ENCODE measurements around the gene POLR3E.
"Not testable (repeated sequence)": the region's sequence is repeated elsewhere in the genome, so short reads cannot be mapped to it uniquely, and the experiment has no call there.

The POLR3E gene

DNA sequence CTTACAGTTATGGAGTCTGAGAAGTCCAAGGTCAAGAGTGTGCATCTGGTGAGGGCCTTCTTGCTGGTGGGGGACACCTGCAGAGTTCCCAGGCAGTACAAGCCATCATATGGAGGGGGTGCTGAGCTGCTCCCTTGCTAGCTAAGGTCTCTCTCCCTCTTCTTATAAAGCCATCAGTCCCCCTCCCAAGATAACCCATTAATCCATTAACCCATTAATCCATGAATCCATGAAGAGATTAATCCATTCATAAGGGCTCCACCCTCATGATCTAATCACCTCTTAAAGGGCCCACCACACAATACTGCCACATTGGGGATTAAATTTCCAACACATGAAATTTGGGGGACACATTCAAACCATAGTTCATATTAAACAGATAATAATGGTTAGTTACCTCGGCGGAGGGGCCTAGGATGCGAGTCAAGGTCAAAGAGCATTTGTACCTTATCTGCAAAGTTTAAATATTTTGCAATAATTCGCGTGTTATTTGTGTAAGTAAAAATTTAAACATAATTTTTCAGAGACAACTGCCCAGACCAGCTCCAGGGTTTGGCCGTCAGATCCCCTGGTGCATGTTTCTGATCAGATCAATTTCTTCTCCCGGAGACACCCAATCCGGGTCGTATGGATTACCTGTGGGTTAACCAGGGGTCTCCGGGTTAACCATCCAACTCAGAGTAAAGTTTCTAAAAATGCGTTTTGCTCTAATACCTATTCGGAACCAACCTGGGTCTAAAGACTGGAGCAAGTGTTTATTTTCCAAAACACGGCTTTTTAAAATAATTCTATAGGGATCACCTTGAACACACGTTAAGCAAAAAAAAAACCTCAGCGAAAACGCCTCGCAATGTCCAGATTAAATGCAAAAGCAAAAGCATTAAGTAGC is 740 bp upstream of the POLR3E start:
- TF ChIP-seq, protein P1, sequence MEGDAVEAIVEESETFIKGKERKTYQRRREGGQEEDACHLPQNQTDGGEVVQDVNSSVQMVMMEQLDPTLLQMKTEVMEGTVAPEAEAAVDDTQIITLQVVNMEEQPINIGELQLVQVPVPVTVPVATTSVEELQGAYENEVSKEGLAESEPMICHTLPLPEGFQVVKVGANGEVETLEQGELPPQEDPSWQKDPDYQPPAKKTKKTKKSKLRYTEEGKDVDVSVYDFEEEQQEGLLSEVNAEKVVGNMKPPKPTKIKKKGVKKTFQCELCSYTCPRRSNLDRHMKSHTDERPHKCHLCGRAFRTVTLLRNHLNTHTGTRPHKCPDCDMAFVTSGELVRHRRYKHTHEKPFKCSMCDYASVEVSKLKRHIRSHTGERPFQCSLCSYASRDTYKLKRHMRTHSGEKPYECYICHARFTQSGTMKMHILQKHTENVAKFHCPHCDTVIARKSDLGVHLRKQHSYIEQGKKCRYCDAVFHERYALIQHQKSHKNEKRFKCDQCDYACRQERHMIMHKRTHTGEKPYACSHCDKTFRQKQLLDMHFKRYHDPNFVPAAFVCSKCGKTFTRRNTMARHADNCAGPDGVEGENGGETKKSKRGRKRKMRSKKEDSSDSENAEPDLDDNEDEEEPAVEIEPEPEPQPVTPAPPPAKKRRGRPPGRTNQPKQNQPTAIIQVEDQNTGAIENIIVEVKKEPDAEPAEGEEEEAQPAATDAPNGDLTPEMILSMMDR (IDR thresholded peaks at IDR 0.05; ENCODE audit: poor library complexity, severe bottlenecking) = no peak
- Histone ChIP-seq H3K27me3 (ENCODE audit: insufficient read depth, poor library complexity, severe bottlenecking) (no peaks in the 10 kb centered on the region), H3K36me3 (ENCODE audit: low read depth) (no peaks in the 10 kb centered on the region; the same call in none of the 2 replicates), H3K4me1 (ENCODE audit: insufficient read depth, poor library complexity, severe bottlenecking) (no peaks in the 10 kb centered on the region), H3K4me3 (ENCODE audit: severe bottlenecking) (peak overlapping the region; percentile 80), H3K9me3 (ENCODE audit: severe bottlenecking) (no peaks in the 10 kb centered on the region), H3K27ac (ENCODE audit: poor library complexity, severe bottlenecking) (peak overlapping the region; percentile 8)
- DNase-seq (ENCODE audit: low spot score) (no peak), ATAC-seq (ENCODE audit: low read depth) (no peak)

DNA sequence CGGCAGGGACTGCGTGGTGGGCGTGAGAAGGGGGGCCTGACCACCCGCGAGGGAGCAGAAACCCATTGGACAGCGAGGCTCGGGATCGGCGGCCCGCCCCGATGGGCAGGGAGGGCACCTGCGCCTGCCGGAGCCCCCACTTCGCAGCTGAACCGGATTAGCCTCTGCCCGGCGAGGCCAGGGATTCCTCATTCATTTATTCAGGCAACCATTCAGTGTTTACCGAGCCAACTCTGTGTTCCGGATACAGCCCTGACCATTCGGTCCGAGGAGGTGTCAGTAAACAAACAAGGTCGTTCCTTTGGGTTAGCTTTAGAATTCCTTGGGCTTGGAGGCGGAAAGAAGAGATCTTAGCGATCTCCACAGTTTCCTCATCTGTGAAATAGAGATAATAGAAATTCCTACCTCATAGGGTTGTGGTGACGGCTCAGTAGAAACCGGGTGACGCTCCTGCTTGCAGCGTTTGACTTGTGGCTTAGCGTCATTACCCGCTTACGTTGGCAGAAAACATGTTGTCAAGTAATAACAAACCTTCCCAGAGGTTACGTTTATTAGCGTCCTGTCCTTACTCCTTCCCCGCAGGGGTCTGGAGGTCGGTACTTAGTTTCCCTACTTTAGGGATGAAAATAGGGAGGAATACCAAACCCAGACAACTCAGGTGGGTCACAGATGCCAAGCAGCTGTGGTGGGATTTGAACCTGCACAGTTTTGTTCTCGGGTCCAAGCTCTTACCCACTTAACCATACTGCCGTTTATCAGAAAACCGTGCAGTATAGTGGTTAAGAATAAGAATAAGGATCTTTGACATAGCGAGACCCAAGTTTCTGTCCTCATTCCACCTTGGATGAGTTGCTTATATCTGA is 893 bp downstream of the POLR3E start:
- DNase-seq (ENCODE audit: low spot score) = no peak
- Histone ChIP-seq H3K36me3 (ENCODE audit: low read depth) (peaks cover 4% of the 10 kb centered on the region), H3K4me1 (ENCODE audit: insufficient read depth, poor library complexity, severe bottlenecking) (no peaks in the 10 kb centered on the region), H3K27ac (ENCODE audit: poor library complexity, severe bottlenecking) (peak overlapping the region; percentile 74), H3K9me3 (ENCODE audit: severe bottlenecking) (no peaks in the 10 kb centered on the region), H3K27me3 (ENCODE audit: insufficient read depth, poor library complexity, severe bottlenecking) (no peaks in the 10 kb centered on the region), H3K4me3 (ENCODE audit: severe bottlenecking) (peak overlapping the region; percentile 80)
- TF ChIP-seq, protein P1 (IDR thresholded peaks at IDR 0.05; ENCODE audit: poor library complexity, severe bottlenecking) = no peak
- ATAC-seq (ENCODE audit: low read depth) = peak; percentile 54

DNA sequence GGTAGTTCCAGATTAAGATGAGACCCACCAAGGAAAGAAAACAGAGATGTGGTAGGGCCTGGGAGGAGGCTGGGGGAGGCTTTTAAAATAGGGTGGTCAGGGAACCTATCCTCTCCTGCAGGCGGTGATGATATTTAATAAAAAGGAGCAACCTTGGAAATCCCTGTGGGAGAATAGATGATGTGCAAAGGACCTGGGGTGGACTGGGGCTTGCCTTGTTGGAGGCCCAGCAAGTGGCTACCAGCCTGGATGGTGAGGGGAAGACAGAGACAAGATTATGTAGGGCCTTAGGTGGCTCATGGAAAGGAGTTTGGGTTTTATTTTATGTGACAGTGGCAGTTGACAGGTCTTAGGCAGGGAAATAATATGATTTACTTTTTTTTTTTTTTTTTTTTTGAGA is 1.8 kb downstream of the POLR3E start:
- TF ChIP-seq, protein P1 (IDR thresholded peaks at IDR 0.05; ENCODE audit: poor library complexity, severe bottlenecking) = no peak
- H3K27ac ChIP-seq (ENCODE audit: poor library complexity, severe bottlenecking) = peak overlapping the region; percentile 74
- no peak overlapping the region for H3K4me3 ChIP-seq (ENCODE audit: severe bottlenecking)
- no peaks in the 10 kb centered on the region for H3K9me3 ChIP-seq (ENCODE audit: severe bottlenecking)
- DNase-seq (ENCODE audit: low spot score) = no peak
- peaks cover 8% of the 10 kb centered on the region for H3K36me3 ChIP-seq (ENCODE audit: low read depth)
- no peaks in the 10 kb centered on the region for H3K4me1 ChIP-seq (ENCODE audit: insufficient read depth, poor library complexity, severe bottlenecking)
- H3K27me3 ChIP-seq (ENCODE audit: insufficient read depth, poor library complexity, severe bottlenecking) = no peaks in the 10 kb centered on the region
- no peak for ATAC-seq (ENCODE audit: low read depth)

DNA sequence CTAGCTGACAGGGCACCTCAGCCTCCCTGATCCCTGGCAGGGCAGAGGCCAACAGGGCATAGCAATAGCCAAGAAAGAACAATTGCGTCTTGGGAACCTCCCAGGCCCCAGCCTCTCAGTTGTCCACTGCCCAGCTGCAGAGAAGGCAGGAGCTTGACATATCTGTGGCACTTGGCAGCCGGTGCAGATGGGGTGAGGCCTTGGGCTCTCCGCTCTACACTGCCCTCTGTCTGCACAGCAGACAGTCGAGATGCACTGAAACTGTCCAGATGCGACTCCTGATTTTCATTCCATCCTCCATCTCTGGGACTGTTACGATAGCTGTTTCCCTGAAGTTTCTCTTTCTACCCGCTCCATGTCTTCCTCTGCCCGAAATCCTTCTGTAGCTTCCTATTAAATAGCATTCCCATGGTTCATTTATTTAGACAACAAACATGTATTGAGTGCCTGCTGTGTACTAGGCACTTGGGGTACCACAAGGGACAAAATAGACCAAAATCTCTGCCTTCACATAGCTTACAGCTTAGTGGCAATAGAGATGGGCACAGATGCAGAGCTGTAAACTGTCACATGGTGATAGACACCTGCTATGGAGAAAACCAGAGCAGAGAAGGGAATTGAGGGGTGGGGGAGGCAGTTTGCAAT is 3.3 kb downstream of the POLR3E start:
- no peak for ATAC-seq (ENCODE audit: low read depth)
- Histone ChIP-seq H3K4me3 (ENCODE audit: severe bottlenecking) (no peak overlapping the region), H3K27ac (ENCODE audit: poor library complexity, severe bottlenecking) (no peak overlapping the region), H3K9me3 (ENCODE audit: severe bottlenecking) (no peaks in the 10 kb centered on the region), H3K27me3 (ENCODE audit: insufficient read depth, poor library complexity, severe bottlenecking) (no peaks in the 10 kb centered on the region), H3K36me3 (ENCODE audit: low read depth) (peaks cover 21% of the 10 kb centered on the region), H3K4me1 (ENCODE audit: insufficient read depth, poor library complexity, severe bottlenecking) (no peaks in the 10 kb centered on the region)
- no peak for DNase-seq (ENCODE audit: low spot score)
- TF ChIP-seq, protein P1 (IDR thresholded peaks at IDR 0.05; ENCODE audit: poor library complexity, severe bottlenecking) = peak; percentile 70

- not testable (repeated sequence) for DNase-seq (ENCODE audit: low spot score); ATAC-seq (ENCODE audit: low read depth); H3K9me3 ChIP-seq (ENCODE audit: severe bottlenecking); H3K4me3 ChIP-seq (ENCODE audit: severe bottlenecking); H3K4me1 ChIP-seq (ENCODE audit: insufficient read depth, poor library complexity, severe bottlenecking); H3K27ac ChIP-seq (ENCODE audit: poor library complexity, severe bottlenecking); H3K27me3 ChIP-seq (ENCODE audit: insufficient read depth, poor library complexity, severe bottlenecking)
- H3K36me3 ChIP-seq (ENCODE audit: low read depth) = peaks cover 27% of the 10 kb centered on the region
Observed at GRCh38 chr16:22301423-22301822, 4.2 kb downstream of the POLR3E start.

All from RWPE2 (cell line).